Colonic mucosa (tissue), 4 donors: ENCODE data around the gene FRMD1. TPM values are rescaled to one million over a fixed set of nuclear protein-coding genes. Genes with fewer than 3 reads are reported as not detected.

Experiments
- DNase-seq: peaks from one replicate; pipeline ENCODE4 v3.0.0-alpha.2; 2020
- H3K27ac ChIP-seq: fragments of 200-600 bp; one replicate; pipeline ENCODE4 v1.8.0; 2021
- H3K27me3 ChIP-seq: fragments of 200-600 bp; one replicate; pipeline ENCODE4 v1.8.0; 2021
- H3K36me3 ChIP-seq: fragments of 200-600 bp; one replicate; pipeline ENCODE4 v1.8.0; 2021
- H3K4me1 ChIP-seq: fragments of 200-600 bp; one replicate; pipeline ENCODE4 v1.8.0; 2021; ENCODE audit warnings: mild to moderate bottlenecking
- H3K4me3 ChIP-seq: fragments of 200-600 bp; one replicate; pipeline ENCODE4 v1.8.0; 2021
- H3K9ac ChIP-seq, 2 donors: one replicate each; pipeline ENCODE4 v1.7.0; 2013; ENCODE audit warnings: control low read depth in 2 of 2, low read depth in 2 of 2, low read length in 2 of 2
- H3K9me3 ChIP-seq: fragments of 200-600 bp; one replicate; pipeline ENCODE4 v1.8.0; 2021
- CTCF ChIP-seq: fragments of 200-600 bp; IDR thresholded peaks from one replicate; pipeline ENCODE4 v1.8.0; 2022; ENCODE audit warnings: antibody characterized with exemption, mild to moderate bottlenecking
- intact Hi-C: fragments of 100-400 bp; cut with DNase I; formaldehyde crosslinking; loops from one replicate; pipeline ENCODE4 v1.14.1; 2022
- total RNA-seq, 2 donors: library from RNA; stranded (reverse); fragmentation: NEBNext Ultra II Directional in 1 of 2; extraction: Animal tissue kit (Norgen Biotek cat#: 25700) in 1 of 2; gene quantifications; one replicate each; pipeline ENCODE4 v1.2.1, GENCODE V29; 2021
- donor health status: healthy.
- donor health status: DM: no; HTN: no; CAD: no.
- donor health status: DM: no; HTN: no; CAD: no.

FRMD1 gene
- total RNA-seq, 2 donors from 2014 or later = 2.3 to 21.0 TPM

DNA sequence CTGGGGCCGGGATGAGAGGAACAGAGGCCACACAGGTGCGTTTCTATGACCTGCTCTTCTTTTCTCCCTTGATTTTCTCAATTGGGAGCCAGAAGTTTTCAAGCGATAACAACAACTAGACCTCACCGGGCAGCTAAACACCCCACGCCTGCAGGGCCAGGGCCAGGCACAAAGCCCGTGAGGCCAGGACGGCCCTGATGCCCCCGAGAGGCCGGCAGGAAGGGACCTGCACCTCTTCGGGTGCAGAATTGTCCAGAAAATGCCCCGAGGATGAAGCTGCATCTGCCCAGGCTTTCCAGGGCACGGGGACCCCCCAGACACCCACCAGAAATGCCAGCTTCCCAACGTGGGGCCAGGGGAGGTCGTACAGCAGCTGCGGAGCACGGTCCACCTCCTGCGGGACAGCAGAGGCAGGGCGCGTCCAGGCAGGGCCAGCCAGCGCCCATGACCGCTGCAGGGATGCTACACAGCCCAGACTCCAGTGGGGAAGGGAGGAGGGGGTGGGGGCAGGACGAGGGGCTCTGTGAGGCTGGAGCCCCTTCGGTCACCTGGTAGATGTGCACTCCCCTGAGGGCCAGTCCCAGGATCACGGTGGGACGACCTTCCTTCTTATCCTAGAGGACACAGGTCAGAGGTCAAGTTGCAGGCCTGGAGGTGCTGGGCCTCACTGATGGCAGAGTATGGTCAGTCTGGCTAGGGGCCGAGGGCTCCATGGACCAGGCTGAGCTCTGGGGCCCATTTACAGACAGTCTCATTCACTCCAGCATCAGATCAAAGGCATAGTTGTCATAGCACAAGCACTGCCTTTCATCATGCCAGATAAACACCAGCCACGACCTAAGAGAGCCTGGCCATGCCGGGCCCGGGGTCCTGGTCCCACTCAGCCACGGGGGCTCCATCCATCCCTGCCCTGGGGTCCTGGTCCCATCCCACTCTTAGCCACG, 16.4 kb downstream of the FRMD1 start:
- no peak overlapping the region for H3K27ac ChIP-seq
- H3K9ac ChIP-seq = peak overlapping the region in 1 of 2 donors; percentile 40
- H3K27me3 ChIP-seq = no peaks in the 10 kb centered on the region
- no peaks in the 10 kb centered on the region for H3K4me1 ChIP-seq
- intact Hi-C loops = loop anchor here (5.0 kb wide), 2 partner anchors 55 to 70 kb away; no protein-coding TSS in a partner anchor
- no peak for TF ChIP-seq CTCF
- no peaks in the 10 kb centered on the region for H3K9me3 ChIP-seq
- H3K4me3 ChIP-seq = no peak overlapping the region
- H3K36me3 ChIP-seq = no peaks in the 10 kb centered on the region
- DNase-seq = no peak

GRCh38 chr6:168061269-168062210, 17.5 kb downstream of the FRMD1 start:
- intact Hi-C loops = loop anchor here (5.0 kb wide), 2 partner anchors 56 to 71 kb away; no protein-coding TSS in a partner anchor

DNA sequence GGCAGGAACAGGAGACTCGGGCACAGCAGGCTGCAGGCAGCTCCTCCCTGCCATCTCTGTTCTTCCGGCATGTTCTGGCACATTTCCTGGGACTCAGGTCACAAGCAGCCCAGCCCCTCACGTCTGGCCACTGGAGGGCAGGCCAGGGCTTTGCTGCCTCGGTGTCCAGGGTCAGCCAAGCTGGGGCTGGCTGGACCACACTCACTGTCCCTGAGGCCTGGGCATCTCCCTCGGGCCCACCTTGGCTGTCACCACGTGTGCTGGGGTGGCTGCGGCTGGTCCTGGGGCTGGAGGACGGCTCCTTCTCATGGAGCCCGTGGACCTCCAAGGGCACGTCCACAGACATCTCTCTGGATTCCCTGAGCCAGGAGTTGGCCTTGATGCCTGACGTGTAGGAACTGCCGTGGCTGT, 18.5 kb downstream of the FRMD1 start:
- Histone ChIP-seq H3K9ac (peak overlapping the region in 1 of 2 donors; percentile 47), H3K27me3 (no peaks in the 10 kb centered on the region), H3K4me3 (no peak overlapping the region), H3K4me1 (no peaks in the 10 kb centered on the region), H3K36me3 (no peaks in the 10 kb centered on the region), H3K9me3 (no peaks in the 10 kb centered on the region), H3K27ac (no peak overlapping the region)
- TF ChIP-seq CTCF = peak; percentile 60
- DNase-seq = peak; percentile 86
- intact Hi-C loops = loop anchor here (5.0 kb wide), 2 partner anchors 57 to 72 kb away; no protein-coding TSS in a partner anchor

More at GRCh38 chr6:168061269-168062210, 17.5 kb downstream of the FRMD1 start:
- H3K9me3 ChIP-seq = no peaks in the 10 kb centered on the region
- no peaks in the 10 kb centered on the region for H3K27me3 ChIP-seq
- H3K4me1 ChIP-seq = no peaks in the 10 kb centered on the region
- H3K36me3 ChIP-seq = no peaks in the 10 kb centered on the region
- peak overlapping the region in 1 of 2 donors; percentile 44 for H3K9ac ChIP-seq
- no peak for TF ChIP-seq CTCF
- DNase-seq = no peak
- H3K27ac ChIP-seq = peak overlapping the region; percentile 7
- H3K4me3 ChIP-seq = no peak overlapping the region

DNA sequence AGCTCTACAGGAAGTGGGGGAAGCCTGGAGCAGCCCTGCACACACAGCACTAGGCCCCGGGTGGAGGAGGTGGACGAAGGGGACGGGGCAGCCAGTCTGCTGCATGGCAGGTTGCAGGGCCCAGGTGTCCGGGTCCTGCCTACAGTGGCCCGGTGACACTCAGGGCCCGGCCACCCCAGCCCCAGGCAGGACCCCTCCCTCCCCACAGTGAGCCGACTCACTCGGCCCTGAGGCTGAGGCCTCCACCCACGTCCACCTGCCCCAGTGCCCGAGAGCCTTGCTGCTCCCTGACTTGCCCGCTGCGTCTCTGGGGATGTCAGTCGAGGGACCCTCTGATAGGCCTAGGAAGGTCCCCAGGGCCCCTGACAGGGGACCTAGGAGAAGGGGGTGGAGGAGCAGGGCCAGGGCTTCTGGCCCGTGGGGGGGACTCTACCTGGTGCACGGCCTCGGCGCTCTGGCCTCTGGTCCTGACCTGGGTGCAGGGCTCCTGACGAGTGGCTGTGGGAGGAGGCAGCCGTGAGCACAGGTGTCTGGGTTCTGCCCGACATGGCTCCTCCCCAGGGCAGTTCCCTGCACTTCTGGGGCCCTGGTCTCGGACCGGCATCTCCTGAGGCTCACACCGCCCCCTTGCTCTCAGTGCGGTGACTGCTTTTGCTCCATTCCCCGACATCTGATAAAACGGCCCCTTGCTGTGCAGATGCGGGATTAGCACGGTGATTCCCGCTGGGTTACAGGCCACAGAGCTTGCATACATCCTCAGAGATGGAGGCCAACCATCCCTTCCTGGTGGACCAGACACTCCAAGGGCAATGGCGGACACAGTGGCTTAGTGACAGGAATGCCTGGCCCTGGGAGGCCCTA, 20.1 kb downstream of the FRMD1 start:
- no peak for TF ChIP-seq CTCF

More for the DNA sequence above, 20.1 kb downstream of the FRMD1 start:
- Histone ChIP-seq H3K9ac (no peak overlapping the region), H3K9me3 (no peaks in the 10 kb centered on the region), H3K4me3 (no peak overlapping the region), H3K27me3 (no peaks in the 10 kb centered on the region), H3K27ac (no peak overlapping the region), H3K4me1 (no peaks in the 10 kb centered on the region), H3K36me3 (no peaks in the 10 kb centered on the region)
- intact Hi-C loops = no loop called here
- no peak for DNase-seq
